ENCODE data around the gene SEMA5B.
A peak's percentile ranks its signal among the peaks of the same experiment; 100 is the strongest.

SEMA5B gene, protein sequence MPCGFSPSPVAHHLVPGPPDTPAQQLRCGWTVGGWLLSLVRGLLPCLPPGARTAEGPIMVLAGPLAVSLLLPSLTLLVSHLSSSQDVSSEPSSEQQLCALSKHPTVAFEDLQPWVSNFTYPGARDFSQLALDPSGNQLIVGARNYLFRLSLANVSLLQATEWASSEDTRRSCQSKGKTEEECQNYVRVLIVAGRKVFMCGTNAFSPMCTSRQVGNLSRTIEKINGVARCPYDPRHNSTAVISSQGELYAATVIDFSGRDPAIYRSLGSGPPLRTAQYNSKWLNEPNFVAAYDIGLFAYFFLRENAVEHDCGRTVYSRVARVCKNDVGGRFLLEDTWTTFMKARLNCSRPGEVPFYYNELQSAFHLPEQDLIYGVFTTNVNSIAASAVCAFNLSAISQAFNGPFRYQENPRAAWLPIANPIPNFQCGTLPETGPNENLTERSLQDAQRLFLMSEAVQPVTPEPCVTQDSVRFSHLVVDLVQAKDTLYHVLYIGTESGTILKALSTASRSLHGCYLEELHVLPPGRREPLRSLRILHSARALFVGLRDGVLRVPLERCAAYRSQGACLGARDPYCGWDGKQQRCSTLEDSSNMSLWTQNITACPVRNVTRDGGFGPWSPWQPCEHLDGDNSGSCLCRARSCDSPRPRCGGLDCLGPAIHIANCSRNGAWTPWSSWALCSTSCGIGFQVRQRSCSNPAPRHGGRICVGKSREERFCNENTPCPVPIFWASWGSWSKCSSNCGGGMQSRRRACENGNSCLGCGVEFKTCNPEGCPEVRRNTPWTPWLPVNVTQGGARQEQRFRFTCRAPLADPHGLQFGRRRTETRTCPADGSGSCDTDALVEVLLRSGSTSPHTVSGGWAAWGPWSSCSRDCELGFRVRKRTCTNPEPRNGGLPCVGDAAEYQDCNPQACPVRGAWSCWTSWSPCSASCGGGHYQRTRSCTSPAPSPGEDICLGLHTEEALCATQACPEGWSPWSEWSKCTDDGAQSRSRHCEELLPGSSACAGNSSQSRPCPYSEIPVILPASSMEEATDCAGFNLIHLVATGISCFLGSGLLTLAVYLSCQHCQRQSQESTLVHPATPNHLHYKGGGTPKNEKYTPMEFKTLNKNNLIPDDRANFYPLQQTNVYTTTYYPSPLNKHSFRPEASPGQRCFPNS

DNA sequence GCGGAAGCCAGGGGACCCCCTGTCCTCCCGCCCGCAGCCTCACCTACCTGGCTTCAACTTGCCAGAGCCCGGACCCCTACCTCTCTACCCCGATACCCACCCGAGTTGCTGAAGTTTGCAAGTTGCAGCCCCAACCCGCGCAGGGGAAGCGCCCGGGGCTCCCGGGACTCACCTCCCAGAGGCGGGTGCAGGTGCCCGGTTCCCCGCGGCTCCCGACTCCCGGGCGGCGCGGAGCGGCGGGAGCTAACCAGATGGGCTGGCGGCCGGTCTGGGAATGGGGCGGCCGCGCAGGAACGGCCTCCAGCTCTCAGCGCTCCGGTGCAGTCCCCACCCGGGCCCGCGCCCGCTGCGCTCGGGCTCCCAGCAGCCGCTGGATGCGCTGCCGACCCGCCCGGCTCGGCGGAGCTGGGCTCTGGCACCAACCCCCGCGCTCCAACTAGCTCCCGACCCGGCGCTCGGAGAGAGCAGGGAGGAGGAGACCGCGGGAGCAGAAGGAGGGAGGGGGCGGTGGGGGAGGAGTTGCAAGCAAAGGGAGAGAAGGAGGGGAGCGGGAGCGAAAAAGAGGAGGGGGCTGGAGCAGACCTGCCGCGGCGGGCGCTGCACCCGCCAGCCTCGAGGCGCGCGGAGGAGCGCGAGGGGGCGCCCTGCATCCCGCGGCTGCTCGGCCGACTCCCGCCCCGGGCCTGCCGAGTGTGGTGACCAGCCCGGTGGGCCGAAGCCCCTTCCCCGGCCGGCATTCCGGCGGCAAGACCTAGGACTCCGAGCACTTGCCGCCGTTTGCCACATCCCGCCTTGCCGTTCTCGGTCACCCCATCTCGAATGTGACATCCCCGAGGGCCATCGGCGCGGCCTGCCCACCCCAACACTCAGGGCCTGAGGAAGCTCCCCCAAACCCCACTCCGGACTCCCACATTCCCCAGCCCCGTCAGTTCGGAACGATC lies at the start of gene SEMA5B:
SEMA5B (minus strand) TSS at position 472 of the 941 bp plus-strand sequence. CDS start 66,500 bp downstream, outside the sequence.
- Histone ChIP-seq H3K36me3 (no peaks in the 10 kb centered on the region), H3K27ac (no peak within 1 kb of the TSS), H3K4me1 (ENCODE audit: control insufficient read depth in 1 of 2, insufficient read depth in 1 of 2, low read depth in 1 of 2, low read length in 1 of 2) (peaks cover 22 to 28% of the 10 kb centered on the region in 2 experiments), H3K27me3 (peaks cover 100% of the 10 kb centered on the region), H3K4me3 (ENCODE audit: low read depth in 1 of 2, low read length in 1 of 2) (peak within 1 kb of the TSS; percentile 46 to 64), H3K9me3 (no peaks in the 10 kb centered on the region)
- TF ChIP-seq, protein P1, sequence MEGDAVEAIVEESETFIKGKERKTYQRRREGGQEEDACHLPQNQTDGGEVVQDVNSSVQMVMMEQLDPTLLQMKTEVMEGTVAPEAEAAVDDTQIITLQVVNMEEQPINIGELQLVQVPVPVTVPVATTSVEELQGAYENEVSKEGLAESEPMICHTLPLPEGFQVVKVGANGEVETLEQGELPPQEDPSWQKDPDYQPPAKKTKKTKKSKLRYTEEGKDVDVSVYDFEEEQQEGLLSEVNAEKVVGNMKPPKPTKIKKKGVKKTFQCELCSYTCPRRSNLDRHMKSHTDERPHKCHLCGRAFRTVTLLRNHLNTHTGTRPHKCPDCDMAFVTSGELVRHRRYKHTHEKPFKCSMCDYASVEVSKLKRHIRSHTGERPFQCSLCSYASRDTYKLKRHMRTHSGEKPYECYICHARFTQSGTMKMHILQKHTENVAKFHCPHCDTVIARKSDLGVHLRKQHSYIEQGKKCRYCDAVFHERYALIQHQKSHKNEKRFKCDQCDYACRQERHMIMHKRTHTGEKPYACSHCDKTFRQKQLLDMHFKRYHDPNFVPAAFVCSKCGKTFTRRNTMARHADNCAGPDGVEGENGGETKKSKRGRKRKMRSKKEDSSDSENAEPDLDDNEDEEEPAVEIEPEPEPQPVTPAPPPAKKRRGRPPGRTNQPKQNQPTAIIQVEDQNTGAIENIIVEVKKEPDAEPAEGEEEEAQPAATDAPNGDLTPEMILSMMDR (IDR thresholded peaks at IDR 0.05), result no peak

DNA sequence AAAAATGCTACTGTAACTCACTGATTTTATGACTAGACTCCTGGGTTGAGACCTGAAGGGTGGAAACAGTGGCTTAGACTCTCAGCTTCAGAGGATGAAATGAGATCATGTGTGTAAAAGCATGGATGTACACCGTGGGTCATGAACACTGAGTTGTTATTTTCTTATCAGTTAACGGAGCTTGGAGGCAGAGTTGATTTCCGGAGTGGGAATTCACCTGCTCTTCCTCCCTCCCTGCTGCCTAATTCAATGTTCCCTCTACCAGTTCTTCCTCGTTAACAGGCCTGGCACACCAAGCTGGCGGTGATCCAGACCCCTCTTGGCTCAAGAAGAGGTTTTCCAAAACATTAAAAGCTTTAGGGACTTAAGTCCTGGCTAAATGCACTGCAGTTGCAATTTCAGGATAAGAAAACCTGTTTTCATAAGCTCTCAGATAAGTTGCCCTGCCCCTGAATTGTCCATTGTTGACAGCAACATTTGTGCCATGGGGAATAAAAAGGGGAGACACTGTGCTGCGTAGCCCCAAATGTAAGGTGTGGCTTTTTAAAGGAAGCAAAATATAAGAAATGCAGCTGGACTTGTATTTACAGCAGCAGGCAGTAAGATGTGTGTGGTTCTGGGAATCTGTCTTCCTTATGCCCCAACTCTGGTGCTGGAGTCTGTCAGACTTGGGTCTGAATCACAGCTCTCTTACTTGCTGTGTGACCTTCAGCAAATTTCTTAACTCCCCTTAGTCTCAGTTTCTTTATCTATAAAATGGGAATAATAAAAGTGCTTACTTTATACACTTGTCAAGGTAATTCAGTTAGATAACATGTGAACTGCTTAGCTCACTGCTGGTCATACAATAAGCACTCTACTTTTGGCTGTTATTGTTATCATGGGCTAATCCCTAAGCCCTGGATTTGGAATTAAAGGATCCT lies 49.2 kb upstream of the SEMA5B start:
- Histone ChIP-seq H3K4me3 (ENCODE audit: low read depth in 1 of 2, low read length in 1 of 2) (no peak overlapping the region), H3K36me3 (no peaks in the 10 kb centered on the region), H3K9me3 (no peaks in the 10 kb centered on the region), H3K27me3 (no peaks in the 10 kb centered on the region), H3K27ac (no peak overlapping the region), H3K4me1 (ENCODE audit: control insufficient read depth in 1 of 2, insufficient read depth in 1 of 2, low read depth in 1 of 2, low read length in 1 of 2) (peaks cover 7 to 19% of the 10 kb centered on the region in 2 experiments)
- TF ChIP-seq, protein P1 (IDR thresholded peaks at IDR 0.05), result no peak

DNA sequence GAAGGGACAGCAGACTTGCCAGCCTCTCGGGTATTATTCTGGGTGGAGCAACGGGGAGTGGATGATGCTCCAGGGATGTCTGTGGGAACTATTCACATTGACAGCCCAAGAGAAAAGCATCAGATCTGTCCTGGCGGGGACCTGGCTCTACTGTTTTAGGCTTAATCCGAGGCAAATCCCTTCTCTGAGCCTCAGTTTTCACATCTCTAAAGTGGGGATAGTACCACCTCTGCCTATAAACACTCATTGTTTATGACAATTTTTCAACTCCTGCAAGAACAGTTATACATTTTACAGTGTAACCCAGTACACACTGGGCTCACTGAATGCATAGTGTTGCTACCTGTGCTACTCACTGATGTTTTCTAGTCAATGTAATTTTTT lies 48.5 kb upstream of the SEMA5B start:
- Histone ChIP-seq H3K27me3 (no peaks in the 10 kb centered on the region), H3K27ac (no peak overlapping the region), H3K36me3 (no peaks in the 10 kb centered on the region), H3K9me3 (no peaks in the 10 kb centered on the region), H3K4me3 (ENCODE audit: low read depth in 1 of 2, low read length in 1 of 2) (no peak overlapping the region), H3K4me1 (ENCODE audit: control insufficient read depth in 1 of 2, insufficient read depth in 1 of 2, low read depth in 1 of 2, low read length in 1 of 2) (peaks cover 7 to 14% of the 10 kb centered on the region in 2 experiments)
- TF ChIP-seq, protein P1 (IDR thresholded peaks at IDR 0.05), result no peak

DNA sequence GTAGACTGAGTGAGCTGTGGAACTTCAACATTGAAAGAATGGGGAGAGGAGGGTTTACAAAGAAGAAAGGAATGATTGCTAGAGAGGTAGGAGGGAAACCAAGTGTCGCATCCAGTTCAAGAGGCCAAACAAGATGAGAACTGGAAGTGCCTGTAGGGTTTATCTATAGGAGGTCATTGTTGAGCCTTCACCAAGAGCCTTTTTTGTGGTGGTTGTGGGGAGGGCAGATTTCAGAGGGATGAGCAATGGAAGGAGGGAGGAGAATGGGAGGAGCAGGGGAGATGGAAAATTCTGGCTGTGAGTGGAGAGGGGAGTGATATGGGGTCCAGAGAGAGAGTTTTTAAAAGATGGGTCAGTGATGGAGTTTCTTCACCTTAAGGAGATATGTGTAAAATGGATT lies 47.8 kb upstream of the SEMA5B start:
- TF ChIP-seq, protein P1 (IDR thresholded peaks at IDR 0.05), result no peak
- H3K27me3 ChIP-seq, result no peaks in the 10 kb centered on the region
- H3K4me3 ChIP-seq (ENCODE audit: low read depth in 1 of 2, low read length in 1 of 2), result no peak overlapping the region
- H3K9me3 ChIP-seq, result no peaks in the 10 kb centered on the region
- H3K36me3 ChIP-seq, result no peaks in the 10 kb centered on the region
- H3K27ac ChIP-seq, result no peak overlapping the region
- peaks cover 7 to 11% of the 10 kb centered on the region in 2 experiments for H3K4me1 ChIP-seq (ENCODE audit: control insufficient read depth in 1 of 2, insufficient read depth in 1 of 2, low read depth in 1 of 2, low read length in 1 of 2)

Measured in neutrophil (primary cell).